GM18526 (cell line): ENCODE data around the gene DCAF8L2.

Source experiments
- POLR2A ChIP-seq: IDR thresholded peaks from 3 replicates; pipeline ENCODE4 v1.6.1; 2011; ENCODE audit not compliant: insufficient read length; ENCODE audit errors: extremely low read depth

Gene DCAF8L2

GRCh38 chrX:27590044-27590443 is at the start of gene DCAF8L2:
DCAF8L2 (plus strand) TSS chrX:27590344; CDS start chrX:27746896, 156,552 bp downstream.
- no peak for TF ChIP-seq POLR2A

DNA sequence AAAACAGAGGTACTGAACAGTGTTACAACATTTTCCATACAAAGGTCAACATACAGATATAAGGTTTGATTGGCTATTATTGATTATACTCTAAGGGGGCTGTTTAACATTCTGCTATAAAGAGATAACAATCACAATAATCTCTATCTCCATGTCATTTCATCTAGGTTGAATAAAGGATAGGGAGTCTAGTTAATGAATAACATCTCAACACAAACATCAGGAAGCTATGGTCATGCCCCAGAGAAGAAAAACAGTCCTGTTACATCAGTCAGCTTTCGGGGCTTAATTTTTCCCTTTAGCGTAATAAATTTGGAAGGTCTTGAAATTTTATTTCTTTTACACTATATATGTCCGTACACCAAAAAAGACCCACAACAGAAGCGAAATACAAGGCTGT is 41.5 kb upstream of the DCAF8L2 start:
- no peak for TF ChIP-seq POLR2A

DNA sequence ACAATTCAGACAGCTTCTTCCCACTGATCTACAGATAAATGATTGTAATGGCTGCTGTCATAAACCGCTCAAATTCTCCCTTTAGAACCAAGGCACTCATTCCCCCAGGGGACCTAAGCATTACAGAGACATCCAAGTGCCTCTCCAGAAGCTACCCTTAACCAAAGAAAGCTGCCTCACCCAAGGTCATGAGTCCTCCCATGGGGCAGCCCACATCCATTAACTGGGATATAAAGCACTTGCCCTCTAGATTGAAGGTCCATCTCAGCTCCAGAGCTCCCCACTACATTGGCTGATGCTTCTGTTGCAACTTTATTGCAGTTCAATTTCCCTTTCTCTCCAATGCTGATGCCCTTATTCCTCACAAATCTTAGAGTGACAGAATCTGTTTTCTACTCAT is 40.5 kb upstream of the DCAF8L2 start:
- no peak for TF ChIP-seq POLR2A

- no peak for TF ChIP-seq POLR2A
Observed at GRCh38 chrX:27555514-27555913, 34.6 kb upstream of the DCAF8L2 start.

DNA sequence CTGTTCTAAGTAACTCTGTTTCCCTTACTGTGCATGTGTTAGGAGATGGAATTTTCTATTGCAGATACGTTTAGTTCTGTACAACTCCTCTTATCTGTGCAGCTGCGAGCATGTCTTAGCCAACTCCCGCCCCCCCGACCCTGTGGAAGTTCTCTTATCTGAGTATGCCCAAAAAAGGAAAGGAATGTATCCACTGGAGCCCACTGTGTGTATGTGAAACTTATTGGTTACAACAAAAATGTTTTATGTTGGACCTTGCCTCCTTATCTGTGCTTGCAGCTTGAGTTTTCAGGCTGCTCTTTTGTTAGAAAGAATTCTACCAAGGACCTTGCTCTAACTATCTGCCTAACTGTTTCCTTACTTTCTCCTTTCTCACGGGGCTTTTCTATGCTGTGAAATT is 24.2 kb upstream of the DCAF8L2 start:
- TF ChIP-seq POLR2A: no peak

GRCh38 chrX:27571164-27571563 is 19.0 kb upstream of the DCAF8L2 start:
- no peak for TF ChIP-seq POLR2A

GRCh38 chrX:27575565-27575964 is 14.6 kb upstream of the DCAF8L2 start:
- TF ChIP-seq POLR2A: no peak

- no peak for TF ChIP-seq POLR2A
Observed at GRCh38 chrX:27583976-27584375, 6.2 kb upstream of the DCAF8L2 start.

DNA sequence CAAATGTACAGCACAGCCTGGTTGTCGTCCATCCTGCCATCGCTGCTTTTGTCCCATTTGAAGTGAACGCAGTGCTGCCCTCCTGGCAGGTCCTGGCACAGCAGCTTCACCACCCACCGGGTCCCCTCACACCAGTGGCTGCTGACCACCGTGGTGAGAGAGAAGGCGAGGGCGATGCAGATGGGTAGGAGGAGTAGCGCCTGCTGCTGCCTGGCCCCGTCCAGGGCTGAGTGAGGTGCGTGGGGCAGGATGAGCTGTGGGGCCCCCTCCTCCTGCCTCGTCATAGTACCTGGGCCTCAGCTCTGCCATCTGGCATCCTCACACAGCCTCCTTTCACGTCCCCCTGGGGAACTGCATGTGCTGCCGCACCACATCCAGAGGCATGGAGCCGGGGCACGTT is 1.8 kb downstream of the DCAF8L2 start:
- no peak for TF ChIP-seq POLR2A

DNA sequence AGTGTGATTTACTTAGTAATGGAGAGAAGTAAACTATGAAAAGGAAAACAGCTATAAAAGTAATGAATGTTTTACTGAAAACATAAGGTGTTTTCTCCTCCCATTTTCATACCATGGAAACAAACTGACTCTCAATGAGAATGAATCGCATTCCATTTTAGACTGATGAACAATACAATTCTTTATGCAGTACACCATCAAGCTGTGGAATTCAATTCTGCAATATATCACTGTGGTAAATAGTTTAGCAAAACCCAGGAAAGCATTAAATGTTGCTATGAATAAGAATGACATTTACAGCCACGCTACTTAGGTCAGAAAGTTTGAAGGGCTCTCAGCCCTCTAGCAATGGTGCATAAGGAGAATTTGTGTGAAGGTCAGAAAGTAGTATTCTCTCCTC is 7.4 kb downstream of the DCAF8L2 start:
- no peak for TF ChIP-seq POLR2A

- TF ChIP-seq POLR2A: no peak
Observed at GRCh38 chrX:27598312-27598711, 8.2 kb downstream of the DCAF8L2 start.

GRCh38 chrX:27599928-27600327 is 9.8 kb downstream of the DCAF8L2 start:
- TF ChIP-seq POLR2A: no peak

GRCh38 chrX:27600686-27601085 is 10.5 kb downstream of the DCAF8L2 start:
- no peak for TF ChIP-seq POLR2A

DNA sequence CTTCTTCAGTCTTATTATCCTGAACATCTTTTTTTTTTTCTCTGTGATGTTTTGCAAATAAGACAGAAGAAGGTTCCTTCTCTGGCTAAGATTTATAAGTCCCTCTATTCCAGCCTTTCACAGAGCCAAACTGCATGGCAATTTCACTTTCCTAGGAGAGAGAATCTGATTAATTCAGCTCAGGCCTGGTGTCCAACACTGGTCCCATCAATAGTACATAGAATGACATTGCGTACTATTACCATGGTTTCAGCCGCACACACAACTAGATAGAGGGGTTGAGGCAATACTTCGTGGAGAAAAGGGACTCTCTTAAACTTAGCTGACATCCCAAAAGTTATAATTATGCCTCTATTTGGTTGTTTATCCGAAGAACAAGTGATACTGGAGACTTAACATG is 18.5 kb downstream of the DCAF8L2 start:
- TF ChIP-seq POLR2A: no peak

DNA sequence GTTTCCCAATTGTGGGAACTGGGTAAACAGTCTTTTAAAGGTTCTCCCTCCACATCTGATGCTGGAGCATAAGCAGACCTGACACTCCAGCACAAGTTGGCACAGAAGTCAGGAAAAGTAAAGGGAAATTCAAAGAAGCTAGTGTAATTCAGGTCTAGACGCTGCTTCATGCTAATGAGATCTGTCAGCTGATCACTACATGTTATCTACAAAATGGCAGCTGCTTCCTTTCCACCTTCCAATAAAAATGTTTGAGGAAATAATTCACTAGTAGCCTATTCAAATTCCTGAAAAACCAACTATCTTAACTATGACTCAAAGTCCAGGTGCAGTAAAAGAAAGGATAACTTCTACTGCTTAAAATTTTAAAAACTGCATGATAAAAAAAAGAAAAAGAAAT is 29.3 kb downstream of the DCAF8L2 start:
- no peak for TF ChIP-seq POLR2A

DNA sequence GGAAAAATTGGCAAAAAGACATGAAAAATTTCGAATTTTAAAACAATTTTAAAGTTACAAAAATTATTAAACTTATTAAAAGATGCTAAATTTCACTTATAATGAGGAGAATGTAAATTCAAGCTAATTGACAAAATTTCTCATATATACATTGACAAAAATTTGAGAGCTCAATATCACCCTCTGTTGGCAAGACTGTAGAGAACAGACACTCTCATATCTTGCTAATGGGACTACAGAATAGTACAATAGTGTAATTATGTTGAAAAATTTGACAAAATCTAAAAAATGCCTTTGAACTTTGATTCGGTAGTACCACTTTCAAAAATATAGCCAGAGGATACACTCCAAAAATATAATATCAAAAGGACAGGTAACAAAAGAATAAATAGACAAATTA is 29.8 kb downstream of the DCAF8L2 start:
- no peak for TF ChIP-seq POLR2A

GRCh38 chrX:27622883-27623282 is 32.7 kb downstream of the DCAF8L2 start:
- no peak for TF ChIP-seq POLR2A

- no peak for TF ChIP-seq POLR2A
Observed at GRCh38 chrX:27626066-27626465, 35.9 kb downstream of the DCAF8L2 start.
